Chondrocyte (in vitro differentiated cells): ENCODE results near the gene FKBP5. TPM values are rescaled to one million over a fixed set of nuclear protein-coding genes. Genes with fewer than 3 reads are reported as not detected.

Experiments
- DNase-seq: peaks from one replicate; pipeline ENCODE4 v3.0.0; 2021; ENCODE audit warnings: mixed read lengths, low spot score
- H3K27ac Mint-ChIP-seq: one replicate; pipeline ENCODE4 v1.8.0; 2021; ENCODE audit warnings: mild to moderate bottlenecking, moderate library complexity, mixed read lengths; ENCODE audit not compliant: unreplicated experiment
- H3K27me3 Mint-ChIP-seq: 2 replicates; pipeline ENCODE4 v1.8.0; 2021; ENCODE audit warnings: low read depth, mixed read lengths
- H3K36me3 Mint-ChIP-seq: 2 replicates; pipeline ENCODE4 v1.8.0; 2021; ENCODE audit warnings: low read depth, mixed read lengths
- H3K4me1 Mint-ChIP-seq: 2 replicates; pipeline ENCODE4 v1.8.0; 2021; ENCODE audit warnings: low read depth, mild to moderate bottlenecking, mixed read lengths
- H3K4me3 Mint-ChIP-seq: one replicate; pipeline ENCODE4 v1.8.0; 2021; ENCODE audit warnings: mild to moderate bottlenecking, moderate library complexity, mixed read lengths; ENCODE audit not compliant: unreplicated experiment
- H3K9me3 Mint-ChIP-seq: 2 replicates; pipeline ENCODE4 v1.8.0; 2021; ENCODE audit warnings: low read depth, mixed read lengths
- total RNA-seq: library from RNA; stranded (reverse); gene quantifications from 3 replicates; pipeline ENCODE4 v1.2.1, GENCODE V29; 2021
- TF ChIP-seq, protein P1 (sequence below): fragments of 200-600 bp; sonication (generic); IDR thresholded peaks from 2 replicates; pipeline ENCODE4 v1.5.0; 2021; ENCODE audit warnings: antibody characterized with exemption, mild to moderate bottlenecking, moderate library complexity

The FKBP5 gene
- total RNA-seq, 1 donor from 2014 or later = 143 TPM

DNA sequence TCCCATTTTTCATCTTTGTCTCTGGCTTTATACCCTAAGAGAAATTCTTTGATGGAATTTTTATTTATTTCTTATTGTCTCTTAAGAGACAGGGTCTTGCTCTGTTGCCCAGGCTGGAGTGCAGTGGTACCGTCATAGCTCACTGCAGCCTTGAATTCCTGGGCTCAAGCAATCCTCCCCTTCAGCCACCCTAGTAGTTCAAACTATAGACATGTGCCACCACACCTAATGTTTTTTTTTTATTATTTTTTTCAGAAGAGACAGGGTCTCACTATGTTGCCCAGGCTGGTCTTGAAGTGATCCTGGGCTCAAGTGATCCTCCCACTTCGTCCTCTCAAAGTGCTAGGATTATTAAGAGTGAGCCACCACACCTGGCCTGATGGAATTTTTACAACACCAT, 40.5 kb downstream of the FKBP5 start:
- DNase-seq = no peak
- Mint-ChIP-seq H3K36me3 (peaks cover 10% of the 10 kb centered on the region), H3K9me3 (no peaks in the 10 kb centered on the region), H3K27ac (no peak overlapping the region), H3K4me1 (peaks cover 56% of the 10 kb centered on the region), H3K4me3 (no peak overlapping the region), H3K27me3 (no peaks in the 10 kb centered on the region)
- TF ChIP-seq, protein P1, sequence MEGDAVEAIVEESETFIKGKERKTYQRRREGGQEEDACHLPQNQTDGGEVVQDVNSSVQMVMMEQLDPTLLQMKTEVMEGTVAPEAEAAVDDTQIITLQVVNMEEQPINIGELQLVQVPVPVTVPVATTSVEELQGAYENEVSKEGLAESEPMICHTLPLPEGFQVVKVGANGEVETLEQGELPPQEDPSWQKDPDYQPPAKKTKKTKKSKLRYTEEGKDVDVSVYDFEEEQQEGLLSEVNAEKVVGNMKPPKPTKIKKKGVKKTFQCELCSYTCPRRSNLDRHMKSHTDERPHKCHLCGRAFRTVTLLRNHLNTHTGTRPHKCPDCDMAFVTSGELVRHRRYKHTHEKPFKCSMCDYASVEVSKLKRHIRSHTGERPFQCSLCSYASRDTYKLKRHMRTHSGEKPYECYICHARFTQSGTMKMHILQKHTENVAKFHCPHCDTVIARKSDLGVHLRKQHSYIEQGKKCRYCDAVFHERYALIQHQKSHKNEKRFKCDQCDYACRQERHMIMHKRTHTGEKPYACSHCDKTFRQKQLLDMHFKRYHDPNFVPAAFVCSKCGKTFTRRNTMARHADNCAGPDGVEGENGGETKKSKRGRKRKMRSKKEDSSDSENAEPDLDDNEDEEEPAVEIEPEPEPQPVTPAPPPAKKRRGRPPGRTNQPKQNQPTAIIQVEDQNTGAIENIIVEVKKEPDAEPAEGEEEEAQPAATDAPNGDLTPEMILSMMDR = no peak

DNA sequence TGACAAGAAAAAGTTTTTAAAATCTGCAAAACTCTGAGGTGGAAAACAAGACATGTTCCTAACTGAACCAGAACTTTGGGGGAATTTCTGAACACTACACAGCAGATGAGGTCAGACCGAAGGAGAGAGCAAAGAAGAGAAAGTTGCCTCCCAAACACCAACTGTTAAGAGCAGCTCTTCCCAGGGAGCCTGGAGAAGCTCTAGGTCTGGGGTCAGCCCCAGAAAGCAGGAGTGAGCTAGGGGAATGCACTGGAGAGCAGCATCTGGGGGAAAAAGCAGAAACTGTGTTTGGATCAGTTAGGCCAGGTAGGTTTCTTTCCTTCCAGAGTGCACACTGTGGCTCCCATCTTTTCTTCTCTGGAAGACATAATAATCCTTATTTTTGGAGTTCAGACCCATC, 41.3 kb downstream of the FKBP5 start:
- TF ChIP-seq, protein P1 = no peak
- no peak overlapping the region for H3K27ac Mint-ChIP-seq
- H3K27me3 Mint-ChIP-seq = no peaks in the 10 kb centered on the region
- no peak for DNase-seq
- H3K36me3 Mint-ChIP-seq = peaks cover 10% of the 10 kb centered on the region
- H3K4me1 Mint-ChIP-seq = peaks cover 58% of the 10 kb centered on the region
- no peaks in the 10 kb centered on the region for H3K9me3 Mint-ChIP-seq
- no peak overlapping the region for H3K4me3 Mint-ChIP-seq

DNA sequence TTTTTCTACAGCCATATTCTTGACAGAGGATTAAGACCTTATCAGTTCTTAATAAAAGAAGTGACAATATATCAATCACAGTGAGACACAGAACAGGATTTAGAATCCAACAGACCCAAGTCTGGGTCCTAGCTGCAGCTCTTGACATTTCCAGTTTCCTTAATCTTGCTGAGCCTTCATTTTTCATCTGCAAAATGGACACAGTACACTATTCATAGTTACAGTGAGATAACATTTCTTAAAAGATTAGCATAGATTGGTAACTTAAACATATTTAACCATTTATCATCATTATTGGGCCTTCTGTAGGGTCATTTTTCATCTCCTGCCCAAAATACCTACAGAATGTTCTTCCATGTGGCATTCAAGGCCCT, 45.6 kb downstream of the FKBP5 start:
- no peak overlapping the region for H3K27ac Mint-ChIP-seq
- peaks cover 57% of the 10 kb centered on the region for H3K4me1 Mint-ChIP-seq
- no peak for DNase-seq
- H3K9me3 Mint-ChIP-seq = no peaks in the 10 kb centered on the region
- no peak overlapping the region for H3K4me3 Mint-ChIP-seq
- TF ChIP-seq, protein P1 = no peak
- no peaks in the 10 kb centered on the region for H3K27me3 Mint-ChIP-seq
- H3K36me3 Mint-ChIP-seq = peaks cover 26% of the 10 kb centered on the region

DNA sequence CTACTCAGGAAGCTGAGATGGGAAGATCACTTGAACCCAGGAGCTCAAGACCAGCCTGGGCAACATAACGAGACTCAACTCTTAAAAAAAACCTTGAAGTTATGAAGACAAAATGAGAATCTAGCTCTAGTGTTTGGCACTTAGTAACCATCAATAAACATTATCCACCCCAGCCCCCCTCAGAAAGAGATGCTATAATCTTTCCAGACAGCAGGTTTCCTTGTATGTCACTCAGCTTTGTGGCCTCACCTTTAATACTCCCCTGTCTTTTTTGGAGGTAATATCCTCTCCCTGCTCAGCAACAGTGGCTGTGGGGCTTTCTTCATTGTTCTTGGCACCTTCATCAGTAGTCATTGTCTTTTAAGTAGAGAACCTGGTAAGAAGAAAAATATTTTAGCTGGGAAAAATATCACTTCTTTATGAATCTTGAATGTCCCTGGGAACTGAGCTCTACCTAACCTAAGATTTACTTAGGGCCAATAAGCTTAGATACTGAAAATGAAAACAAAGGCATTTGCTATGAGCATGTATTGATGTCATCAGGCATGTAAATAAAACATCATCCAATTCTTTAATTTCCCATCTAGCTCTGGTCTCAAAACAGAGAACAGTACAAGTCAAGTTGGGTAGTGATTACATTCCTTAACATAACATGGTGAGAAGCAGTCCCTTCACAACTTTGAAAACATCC, 46.1 kb downstream of the FKBP5 start:
- Mint-ChIP-seq H3K4me1 (peaks cover 57% of the 10 kb centered on the region), H3K36me3 (peaks cover 30% of the 10 kb centered on the region), H3K4me3 (no peak overlapping the region), H3K9me3 (no peaks in the 10 kb centered on the region), H3K27ac (no peak overlapping the region), H3K27me3 (no peaks in the 10 kb centered on the region)
- TF ChIP-seq, protein P1 = no peak
- no peak for DNase-seq

DNA sequence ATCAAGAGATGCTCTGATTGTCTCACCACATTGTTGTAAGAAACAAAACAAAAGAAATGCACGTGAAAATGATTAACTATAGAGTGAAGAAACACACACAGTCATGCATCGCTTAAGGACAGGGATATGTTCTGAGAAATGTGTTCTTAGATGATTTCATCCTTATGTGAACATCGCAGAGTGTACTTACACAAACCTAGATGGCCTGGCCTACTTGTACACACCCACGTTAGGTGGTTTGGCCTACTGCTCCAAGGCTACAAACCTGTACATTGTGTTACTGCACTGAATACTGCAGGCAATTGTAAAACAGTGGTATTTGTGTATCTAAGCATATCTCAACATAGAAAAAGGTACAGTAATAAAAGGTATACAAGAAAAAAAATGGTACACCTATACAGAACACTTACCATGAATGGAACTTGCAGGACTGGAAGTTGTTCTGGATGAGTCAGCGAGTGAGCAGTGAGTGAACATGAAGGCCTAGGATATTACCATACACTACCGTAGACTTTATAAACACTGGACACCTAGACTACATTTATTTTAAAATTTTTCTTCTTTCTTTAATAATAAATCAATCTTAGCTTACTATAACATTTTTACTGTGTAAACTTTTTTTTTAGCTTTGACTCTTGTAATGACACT, 48.6 kb downstream of the FKBP5 start:
- H3K4me1 Mint-ChIP-seq = peaks cover 54% of the 10 kb centered on the region
- H3K27ac Mint-ChIP-seq = no peak overlapping the region
- no peak overlapping the region for H3K4me3 Mint-ChIP-seq
- peaks cover 33% of the 10 kb centered on the region for H3K36me3 Mint-ChIP-seq
- TF ChIP-seq, protein P1 = no peak
- H3K27me3 Mint-ChIP-seq = no peaks in the 10 kb centered on the region
- no peak for DNase-seq
- H3K9me3 Mint-ChIP-seq = no peaks in the 10 kb centered on the region
